ENCODE data around the gene YIF1A.

YIF1A gene

DNA sequence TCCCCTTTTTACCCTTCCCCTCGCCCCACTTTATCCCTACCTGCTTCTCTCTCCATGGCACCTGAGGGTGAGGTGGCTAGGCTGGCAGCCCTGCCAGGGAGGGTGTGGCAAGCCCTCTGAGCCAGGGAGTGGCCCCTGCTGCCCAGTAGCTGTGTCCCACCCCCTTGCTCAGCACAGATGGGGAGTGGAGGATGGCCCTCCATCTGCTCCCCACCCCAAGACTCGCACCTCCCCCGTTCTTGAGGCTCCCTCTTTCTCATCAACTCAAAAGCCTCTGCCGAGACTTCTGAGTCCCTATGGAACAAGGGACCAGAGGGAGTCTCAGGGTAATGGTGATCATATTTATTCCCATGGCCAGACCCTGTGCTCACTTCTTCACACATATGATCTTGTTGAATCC is 4.4 kb upstream of the YIF1A start:
- Histone ChIP-seq H3K9me3 (ENCODE audit: severe bottlenecking) (no peaks in the 10 kb centered on the region), H3K36me3 (peaks cover 5% of the 10 kb centered on the region), H3K27me3 (ENCODE audit: insufficient read depth, low read depth, severe bottlenecking) (no peaks in the 10 kb centered on the region), H3K4me3 (ENCODE audit: low read depth, low read length) (no peak overlapping the region), H3K27ac (no peak overlapping the region)
- no peak for DNase-seq
- TF ChIP-seq, protein P1, sequence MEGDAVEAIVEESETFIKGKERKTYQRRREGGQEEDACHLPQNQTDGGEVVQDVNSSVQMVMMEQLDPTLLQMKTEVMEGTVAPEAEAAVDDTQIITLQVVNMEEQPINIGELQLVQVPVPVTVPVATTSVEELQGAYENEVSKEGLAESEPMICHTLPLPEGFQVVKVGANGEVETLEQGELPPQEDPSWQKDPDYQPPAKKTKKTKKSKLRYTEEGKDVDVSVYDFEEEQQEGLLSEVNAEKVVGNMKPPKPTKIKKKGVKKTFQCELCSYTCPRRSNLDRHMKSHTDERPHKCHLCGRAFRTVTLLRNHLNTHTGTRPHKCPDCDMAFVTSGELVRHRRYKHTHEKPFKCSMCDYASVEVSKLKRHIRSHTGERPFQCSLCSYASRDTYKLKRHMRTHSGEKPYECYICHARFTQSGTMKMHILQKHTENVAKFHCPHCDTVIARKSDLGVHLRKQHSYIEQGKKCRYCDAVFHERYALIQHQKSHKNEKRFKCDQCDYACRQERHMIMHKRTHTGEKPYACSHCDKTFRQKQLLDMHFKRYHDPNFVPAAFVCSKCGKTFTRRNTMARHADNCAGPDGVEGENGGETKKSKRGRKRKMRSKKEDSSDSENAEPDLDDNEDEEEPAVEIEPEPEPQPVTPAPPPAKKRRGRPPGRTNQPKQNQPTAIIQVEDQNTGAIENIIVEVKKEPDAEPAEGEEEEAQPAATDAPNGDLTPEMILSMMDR (IDR thresholded peaks at IDR 0.05; ENCODE audit: low read depth, low read length): no peak

DNA sequence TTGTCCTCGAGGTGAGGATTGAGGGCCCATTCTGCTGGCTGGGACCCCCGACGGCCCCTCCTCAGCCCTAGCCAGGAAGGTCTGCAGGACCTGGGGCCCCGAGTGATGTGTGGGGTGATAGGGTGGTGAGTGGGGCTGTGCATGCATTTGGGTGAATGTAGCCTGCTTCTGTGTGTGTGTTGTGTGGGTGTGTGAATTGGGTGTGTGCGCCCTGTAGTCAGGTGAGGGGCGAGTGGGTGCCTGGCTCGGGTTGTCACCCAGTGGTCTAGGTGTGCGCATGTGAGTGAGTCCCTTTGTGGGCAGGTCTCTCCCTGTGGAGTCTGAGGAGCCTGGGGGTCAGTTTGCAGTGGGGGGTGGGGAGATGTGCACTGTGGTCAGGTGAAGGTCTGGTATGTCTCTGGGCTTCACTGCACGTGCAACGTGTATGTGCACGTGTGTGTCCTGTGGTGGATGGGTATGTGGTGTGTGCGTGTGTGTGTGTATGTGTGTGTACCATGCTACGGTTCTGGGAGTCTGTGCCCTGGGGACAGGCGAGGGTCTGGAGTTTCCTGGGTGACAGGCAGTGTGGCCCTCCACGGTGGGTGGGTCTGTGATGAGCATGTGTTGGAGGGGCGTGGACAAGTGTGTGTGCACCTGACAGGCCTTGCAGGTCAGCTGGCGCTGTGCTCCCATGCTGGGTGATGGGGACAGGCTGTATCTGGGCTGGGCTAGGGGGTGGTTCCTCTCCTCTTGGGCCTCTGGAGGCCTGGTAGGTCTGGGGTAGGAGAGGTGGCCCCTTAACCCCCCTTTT is 3.8 kb upstream of the YIF1A start:
- Histone ChIP-seq H3K9me3 (ENCODE audit: severe bottlenecking) (no peaks in the 10 kb centered on the region), H3K4me3 (ENCODE audit: low read depth, low read length) (peak overlapping the region; percentile 64), H3K36me3 (peaks cover 5% of the 10 kb centered on the region), H3K27me3 (ENCODE audit: insufficient read depth, low read depth, severe bottlenecking) (no peaks in the 10 kb centered on the region), H3K27ac (no peak overlapping the region)
- TF ChIP-seq, protein P1 (IDR thresholded peaks at IDR 0.05; ENCODE audit: low read depth, low read length): no peak
- no peak for DNase-seq

DNA sequence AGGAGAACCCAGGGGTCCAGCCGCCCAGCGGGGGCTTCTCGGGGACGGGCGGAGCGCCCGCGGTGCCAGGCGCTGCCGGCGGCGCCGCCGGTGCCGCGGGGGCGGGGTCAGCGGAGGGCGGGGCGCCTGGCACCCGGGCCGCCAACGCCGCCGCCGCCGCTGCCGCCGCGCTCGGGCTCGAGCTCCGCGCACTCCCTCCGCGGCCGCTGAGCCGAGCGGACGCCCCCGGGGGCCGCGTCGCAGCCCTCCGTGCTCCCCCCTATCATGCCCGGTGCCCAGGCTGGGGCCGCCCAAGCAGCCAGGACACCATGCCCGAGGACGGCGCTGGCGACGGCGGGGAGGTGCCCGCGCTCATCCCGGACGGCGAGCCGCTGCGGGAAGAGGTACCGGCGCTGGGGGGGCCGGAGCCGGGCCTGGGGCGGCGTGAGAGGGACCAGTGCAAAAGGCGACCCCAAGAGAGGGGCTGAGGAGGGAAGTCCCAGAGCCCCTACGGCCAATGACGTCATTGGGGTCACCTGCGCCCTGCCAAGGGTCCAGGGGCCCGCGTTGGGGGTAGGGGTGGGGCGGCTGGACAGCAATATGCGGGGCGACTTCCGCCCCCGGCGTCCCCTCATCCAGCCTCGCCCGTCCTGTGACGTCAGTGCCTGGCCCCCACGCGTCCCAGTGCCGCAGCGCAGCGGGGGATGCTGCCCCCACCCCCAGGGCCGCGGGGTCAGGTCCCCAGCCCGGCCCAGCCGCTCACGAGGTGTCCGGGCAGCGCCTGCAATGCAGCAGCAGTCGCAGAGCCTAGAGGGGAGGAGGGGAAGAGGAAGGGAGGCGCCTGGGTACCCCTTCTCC is 3.0 kb upstream of the YIF1A start, which contains the start of gene TMEM151A:
TMEM151A (plus strand) TSS at position 189 of the 837 bp plus-strand sequence; CDS start at position 309, 120 bp downstream.
- DNase-seq: no peak
- TF ChIP-seq, protein P1 (IDR thresholded peaks at IDR 0.05; ENCODE audit: low read depth, low read length): no peak
- H3K27ac ChIP-seq: no peak within 1 kb of the TSS; the same call in 1 of the 2 replicates

DNA sequence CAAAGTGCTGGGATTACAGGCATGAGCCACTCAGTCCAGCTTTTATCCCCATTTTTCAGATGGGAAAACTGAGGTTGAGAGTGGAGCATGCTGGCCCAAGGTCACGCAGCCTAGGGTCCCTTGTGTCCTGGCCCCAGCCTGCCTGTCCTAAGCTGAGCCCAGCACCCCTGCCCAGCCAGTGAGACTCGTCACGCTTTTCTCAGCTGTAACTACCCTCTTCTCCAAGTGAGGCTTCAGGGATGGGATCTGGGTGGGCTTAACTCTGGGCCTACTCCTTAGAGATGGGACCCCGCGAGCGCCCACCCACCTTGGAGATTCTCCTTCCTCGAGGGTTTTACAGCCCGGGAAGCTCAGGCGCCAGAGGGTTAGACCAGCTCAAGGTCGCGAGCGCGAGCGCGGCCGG is 2.4 kb upstream of the YIF1A start:
- H3K9me3 ChIP-seq (ENCODE audit: severe bottlenecking): no peaks in the 10 kb centered on the region
- H3K36me3 ChIP-seq: peaks cover 9% of the 10 kb centered on the region
- H3K27ac ChIP-seq: no peak overlapping the region
- TF ChIP-seq, protein P1 (IDR thresholded peaks at IDR 0.05; ENCODE audit: low read depth, low read length): no peak
- peak overlapping the region; percentile 64 for H3K4me3 ChIP-seq (ENCODE audit: low read depth, low read length)
- DNase-seq: no peak
- no peaks in the 10 kb centered on the region for H3K27me3 ChIP-seq (ENCODE audit: insufficient read depth, low read depth, severe bottlenecking)

More for the DNA sequence above, 3.0 kb upstream of the YIF1A start, which contains the start of gene TMEM151A:
- H3K9me3 ChIP-seq (ENCODE audit: severe bottlenecking): no peaks in the 10 kb centered on the region
- H3K27me3 ChIP-seq (ENCODE audit: insufficient read depth, low read depth, severe bottlenecking): no peaks in the 10 kb centered on the region
- peak within 1 kb of the TSS; percentile 64 for H3K4me3 ChIP-seq (ENCODE audit: low read depth, low read length)
- H3K36me3 ChIP-seq: peaks cover 7% of the 10 kb centered on the region

DNA sequence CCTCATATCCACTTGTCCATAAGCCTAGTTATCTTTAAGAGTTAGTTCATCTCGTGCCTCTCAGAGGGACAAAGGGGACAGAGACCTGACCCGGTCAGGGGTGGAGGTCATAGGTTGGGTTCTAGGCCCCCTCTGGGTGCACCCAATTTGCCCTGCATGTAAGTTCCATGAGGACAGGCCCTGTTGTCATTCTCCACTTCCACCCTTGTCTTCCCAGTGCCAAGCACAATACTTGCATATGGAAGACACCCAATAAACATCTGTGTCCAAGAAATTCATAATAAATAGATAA is 1.3 kb upstream of the YIF1A start:
- H3K9me3 ChIP-seq (ENCODE audit: severe bottlenecking): no peaks in the 10 kb centered on the region
- DNase-seq: no peak
- no peak overlapping the region for H3K4me3 ChIP-seq (ENCODE audit: low read depth, low read length)
- TF ChIP-seq, protein P1 (IDR thresholded peaks at IDR 0.05; ENCODE audit: low read depth, low read length): no peak
- no peak overlapping the region for H3K27ac ChIP-seq
- H3K36me3 ChIP-seq: peaks cover 13% of the 10 kb centered on the region
- H3K27me3 ChIP-seq (ENCODE audit: insufficient read depth, low read depth, severe bottlenecking): no peaks in the 10 kb centered on the region

Data from WERI-Rb-1 (cell line).